HG02973 (cell line): ENCODE measurements around the gene GGTA1.

Experiments
- ATAC-seq: cut with Tn5 transposase; IDR thresholded peaks from one replicate; pipeline ENCODE4 v1.9.1; 2021; ENCODE audit warnings: moderate library complexity; ENCODE audit not compliant: unreplicated experiment

GGTA1 gene

DNA sequence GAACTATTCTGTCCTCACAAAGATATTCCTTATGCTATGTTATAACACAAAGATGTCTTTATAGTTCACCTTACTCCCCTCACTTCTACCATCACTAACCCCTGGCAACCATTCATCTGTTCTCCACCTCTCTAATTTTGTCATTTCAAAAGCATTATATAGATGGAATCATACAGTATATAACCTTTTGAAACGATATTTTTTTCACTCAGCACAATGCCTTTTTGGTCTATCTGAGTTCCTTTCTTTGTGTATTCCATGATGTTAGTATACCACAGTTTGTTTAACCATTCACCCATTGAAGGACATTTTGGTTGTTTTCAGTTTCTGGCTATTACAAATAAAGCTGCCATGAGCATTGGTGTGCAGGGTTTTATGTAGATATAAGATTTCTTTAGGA lies 93.7 kb downstream of the GGTA1 start:
- ATAC-seq = no peak
